ENCODE results near the gene ANTXR2.

GRCh38 chr4:79904331-79904730 is 168.7 kb downstream of the ANTXR2 start:
- TF ChIP-seq, protein P1, sequence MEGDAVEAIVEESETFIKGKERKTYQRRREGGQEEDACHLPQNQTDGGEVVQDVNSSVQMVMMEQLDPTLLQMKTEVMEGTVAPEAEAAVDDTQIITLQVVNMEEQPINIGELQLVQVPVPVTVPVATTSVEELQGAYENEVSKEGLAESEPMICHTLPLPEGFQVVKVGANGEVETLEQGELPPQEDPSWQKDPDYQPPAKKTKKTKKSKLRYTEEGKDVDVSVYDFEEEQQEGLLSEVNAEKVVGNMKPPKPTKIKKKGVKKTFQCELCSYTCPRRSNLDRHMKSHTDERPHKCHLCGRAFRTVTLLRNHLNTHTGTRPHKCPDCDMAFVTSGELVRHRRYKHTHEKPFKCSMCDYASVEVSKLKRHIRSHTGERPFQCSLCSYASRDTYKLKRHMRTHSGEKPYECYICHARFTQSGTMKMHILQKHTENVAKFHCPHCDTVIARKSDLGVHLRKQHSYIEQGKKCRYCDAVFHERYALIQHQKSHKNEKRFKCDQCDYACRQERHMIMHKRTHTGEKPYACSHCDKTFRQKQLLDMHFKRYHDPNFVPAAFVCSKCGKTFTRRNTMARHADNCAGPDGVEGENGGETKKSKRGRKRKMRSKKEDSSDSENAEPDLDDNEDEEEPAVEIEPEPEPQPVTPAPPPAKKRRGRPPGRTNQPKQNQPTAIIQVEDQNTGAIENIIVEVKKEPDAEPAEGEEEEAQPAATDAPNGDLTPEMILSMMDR (IDR thresholded peaks at IDR 0.05) = no peak
- TF ChIP-seq ZFX (IDR thresholded peaks at IDR 0.05; ENCODE audit: borderline replicate concordance) = no peak

Data from 22Rv1 (cell line).